Measurements from ENCODE around the gene STMN3. TPM values are rescaled to one million over a fixed set of nuclear protein-coding genes. Genes with fewer than 3 reads are reported as not detected.

Gene STMN3
- total RNA-seq, 1 donor from 2014 or later = 14.7 TPM

DNA sequence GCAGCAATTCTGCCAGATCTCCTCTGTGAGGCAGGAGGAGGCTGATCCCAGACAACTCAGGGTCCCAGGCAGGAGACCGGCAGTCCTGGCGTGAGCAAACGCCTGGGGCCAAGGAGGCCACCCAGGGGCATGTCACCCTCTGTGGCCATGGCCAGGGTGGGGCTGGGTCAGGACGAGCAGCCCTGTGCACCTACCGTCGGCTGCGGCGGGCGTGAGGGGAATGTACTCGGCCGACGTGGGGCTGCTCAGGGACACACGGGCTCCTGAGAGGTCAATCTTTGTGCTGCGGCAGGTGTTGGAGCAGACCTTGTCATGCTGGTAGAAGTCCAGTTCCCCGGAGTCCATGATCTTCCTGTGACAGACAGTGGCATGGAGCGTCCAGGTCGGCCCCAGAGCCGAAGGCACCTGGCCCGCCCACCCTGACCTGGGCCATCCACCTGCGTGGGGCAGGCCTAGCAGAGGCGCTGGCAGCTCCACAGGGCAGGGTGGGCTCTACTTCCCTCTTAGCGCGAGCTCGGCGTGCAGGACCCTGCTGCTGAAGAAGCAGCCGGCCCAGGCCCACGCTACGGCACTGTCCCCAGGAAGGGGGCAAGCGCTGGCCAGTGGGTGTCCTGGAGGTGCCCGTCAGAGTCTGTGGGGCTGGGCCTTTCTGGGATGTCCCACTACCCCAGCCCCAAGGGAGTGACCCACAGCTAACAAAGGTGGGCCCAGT is 57.7 kb downstream of the STMN3 start:
- no peaks in the 10 kb centered on the region for H3K4me1 ChIP-seq
- H3K27ac ChIP-seq = no peak overlapping the region
- intact Hi-C loops (cut with DNase I) = no loop called here
- peaks cover 0 to 60% of the 10 kb centered on the region in 2 donors for H3K36me3 ChIP-seq
- no peaks in the 10 kb centered on the region for H3K27me3 ChIP-seq
- DNase-seq (ENCODE audit: extremely low spot score in 2 of 2) = no peak
- TF ChIP-seq POLR2A (IDR thresholded peaks at IDR 0.05) (no peak), POLR2AphosphoS5 (IDR thresholded peaks at IDR 0.05; ENCODE audit: insufficient read depth in 1 of 2, low read depth in 1 of 2) (no peak)
- TF ChIP-seq, protein P1, sequence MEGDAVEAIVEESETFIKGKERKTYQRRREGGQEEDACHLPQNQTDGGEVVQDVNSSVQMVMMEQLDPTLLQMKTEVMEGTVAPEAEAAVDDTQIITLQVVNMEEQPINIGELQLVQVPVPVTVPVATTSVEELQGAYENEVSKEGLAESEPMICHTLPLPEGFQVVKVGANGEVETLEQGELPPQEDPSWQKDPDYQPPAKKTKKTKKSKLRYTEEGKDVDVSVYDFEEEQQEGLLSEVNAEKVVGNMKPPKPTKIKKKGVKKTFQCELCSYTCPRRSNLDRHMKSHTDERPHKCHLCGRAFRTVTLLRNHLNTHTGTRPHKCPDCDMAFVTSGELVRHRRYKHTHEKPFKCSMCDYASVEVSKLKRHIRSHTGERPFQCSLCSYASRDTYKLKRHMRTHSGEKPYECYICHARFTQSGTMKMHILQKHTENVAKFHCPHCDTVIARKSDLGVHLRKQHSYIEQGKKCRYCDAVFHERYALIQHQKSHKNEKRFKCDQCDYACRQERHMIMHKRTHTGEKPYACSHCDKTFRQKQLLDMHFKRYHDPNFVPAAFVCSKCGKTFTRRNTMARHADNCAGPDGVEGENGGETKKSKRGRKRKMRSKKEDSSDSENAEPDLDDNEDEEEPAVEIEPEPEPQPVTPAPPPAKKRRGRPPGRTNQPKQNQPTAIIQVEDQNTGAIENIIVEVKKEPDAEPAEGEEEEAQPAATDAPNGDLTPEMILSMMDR (IDR thresholded peaks at IDR 0.05) = no peak
- H3K9me3 ChIP-seq = no peaks in the 10 kb centered on the region
- H3K4me3 ChIP-seq = no peak overlapping the region

DNA sequence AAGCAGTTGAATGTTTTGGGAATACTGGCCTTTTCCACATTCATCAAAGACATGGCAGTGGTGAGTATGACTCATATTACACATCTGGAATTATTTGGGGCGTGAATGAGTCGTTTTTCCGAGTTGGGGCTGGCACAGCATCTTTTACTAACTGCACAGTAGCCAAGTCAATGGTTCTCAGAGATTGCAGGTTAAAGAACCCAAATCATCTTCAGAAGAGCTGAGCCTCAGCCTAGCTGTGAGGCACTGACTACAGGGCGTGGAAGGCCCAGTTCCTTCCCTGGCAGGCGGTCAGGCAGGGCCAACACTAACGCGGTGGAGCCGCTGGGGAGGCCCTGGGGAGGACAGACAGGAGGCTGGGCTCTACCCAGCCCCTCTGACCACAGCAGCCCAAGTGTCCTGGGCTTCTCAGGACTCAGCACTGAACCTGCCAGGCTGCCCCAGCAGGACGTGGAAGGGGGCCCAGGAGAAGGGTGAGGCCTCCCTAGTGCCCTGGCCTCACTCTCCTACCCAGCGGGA is 59.1 kb downstream of the STMN3 start:
- no peak for TF ChIP-seq POLR2A (IDR thresholded peaks at IDR 0.05)
- TF ChIP-seq POLR2AphosphoS5 (IDR thresholded peaks at IDR 0.05; ENCODE audit: insufficient read depth in 1 of 2, low read depth in 1 of 2) = no peak
- TF ChIP-seq, protein P1 (IDR thresholded peaks at IDR 0.05) = no peak
- Histone ChIP-seq H3K36me3 (peaks cover 0 to 68% of the 10 kb centered on the region in 2 donors), H3K27me3 (no peaks in the 10 kb centered on the region), H3K9me3 (no peaks in the 10 kb centered on the region), H3K27ac (no peak overlapping the region), H3K4me3 (no peak overlapping the region), H3K4me1 (no peaks in the 10 kb centered on the region)
- intact Hi-C loops (cut with DNase I) = no loop called here
- DNase-seq (ENCODE audit: extremely low spot score in 2 of 2) = no peak

- intact Hi-C loops (cut with DNase I) = no loop called here
- no peaks in the 10 kb centered on the region for H3K27me3 ChIP-seq
- no peak overlapping the region for H3K4me3 ChIP-seq
- no peaks in the 10 kb centered on the region for H3K4me1 ChIP-seq
- H3K9me3 ChIP-seq = no peaks in the 10 kb centered on the region
- TF ChIP-seq POLR2AphosphoS5 (IDR thresholded peaks at IDR 0.05; ENCODE audit: insufficient read depth in 1 of 2, low read depth in 1 of 2) (no peak), POLR2A (IDR thresholded peaks at IDR 0.05) (no peak)
- TF ChIP-seq, protein P1 (IDR thresholded peaks at IDR 0.05) = no peak
- no peak for DNase-seq (ENCODE audit: extremely low spot score in 2 of 2)
- H3K27ac ChIP-seq = no peak overlapping the region
- peaks cover 0 to 55% of the 10 kb centered on the region in 2 donors for H3K36me3 ChIP-seq
Measured at GRCh38 chr20:63592661-63593060, 60.6 kb downstream of the STMN3 start.

DNA sequence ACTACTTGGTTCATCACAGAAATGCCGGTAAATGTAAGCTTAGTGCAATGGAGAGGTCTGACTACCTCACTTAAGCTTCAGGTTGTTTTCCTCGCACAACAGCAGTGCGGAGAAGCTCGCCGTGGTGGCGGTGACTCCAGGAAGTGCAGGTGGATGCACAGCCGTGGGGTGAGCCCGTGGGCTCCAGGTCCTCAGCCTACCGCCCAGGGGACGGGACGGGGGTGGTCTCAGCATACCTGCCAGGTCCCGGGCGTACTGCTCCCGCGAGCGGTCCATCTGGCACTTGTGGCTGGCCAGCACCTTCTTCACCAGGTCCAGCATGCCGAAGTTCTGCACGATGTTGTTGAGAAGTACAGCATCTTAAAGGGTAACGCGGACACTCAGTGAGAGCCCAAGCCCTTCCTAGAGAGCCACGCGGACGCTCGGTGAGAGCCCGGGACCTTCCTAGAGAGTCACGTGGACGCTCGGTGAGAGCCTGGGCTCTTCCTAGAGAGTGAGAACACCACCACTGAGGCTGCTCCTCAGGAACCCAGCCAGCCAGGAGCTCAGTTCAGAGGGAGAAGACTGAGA is 61.4 kb downstream of the STMN3 start:
- Histone ChIP-seq H3K4me3 (no peak overlapping the region), H3K36me3 (peaks cover 0 to 50% of the 10 kb centered on the region in 2 donors), H3K27ac (no peak overlapping the region), H3K9me3 (no peaks in the 10 kb centered on the region), H3K27me3 (no peaks in the 10 kb centered on the region), H3K4me1 (no peaks in the 10 kb centered on the region)
- TF ChIP-seq, protein P1 (IDR thresholded peaks at IDR 0.05) = no peak
- TF ChIP-seq POLR2AphosphoS5 (IDR thresholded peaks at IDR 0.05; ENCODE audit: insufficient read depth in 1 of 2, low read depth in 1 of 2) (no peak), POLR2A (IDR thresholded peaks at IDR 0.05) (no peak)
- intact Hi-C loops (cut with DNase I) = no loop called here
- no peak for DNase-seq (ENCODE audit: extremely low spot score in 2 of 2)

DNA sequence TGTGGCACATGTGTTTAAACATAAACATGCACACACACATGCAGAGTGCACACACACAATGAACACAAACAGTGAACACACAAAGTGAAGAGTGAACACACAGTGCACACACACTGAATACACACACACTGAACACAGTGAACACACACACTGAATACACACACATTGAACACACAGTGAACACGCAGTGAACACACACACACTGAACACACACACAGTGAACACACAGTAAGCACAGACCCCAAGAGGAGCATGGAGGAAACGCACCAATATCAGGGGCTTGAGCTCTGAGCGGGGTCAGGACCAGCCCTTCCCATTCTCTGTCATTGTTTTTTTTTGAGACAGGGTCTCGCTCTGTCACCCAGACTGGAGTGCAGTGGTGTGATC is 62.1 kb downstream of the STMN3 start:
- TF ChIP-seq POLR2A (IDR thresholded peaks at IDR 0.05) = no peak
- no peak for TF ChIP-seq POLR2AphosphoS5 (IDR thresholded peaks at IDR 0.05; ENCODE audit: insufficient read depth in 1 of 2, low read depth in 1 of 2)
- TF ChIP-seq, protein P1 (IDR thresholded peaks at IDR 0.05) = no peak
- Histone ChIP-seq H3K4me1 (no peaks in the 10 kb centered on the region), H3K36me3 (peaks cover 0 to 46% of the 10 kb centered on the region in 2 donors)

More for the DNA sequence above, 62.1 kb downstream of the STMN3 start:
- Histone ChIP-seq H3K4me3 (no peak overlapping the region), H3K27ac (no peak overlapping the region), H3K27me3 (no peaks in the 10 kb centered on the region), H3K9me3 (no peaks in the 10 kb centered on the region)
- no peak for DNase-seq (ENCODE audit: extremely low spot score in 2 of 2)
- intact Hi-C loops (cut with DNase I) = no loop called here

All from vagina (tissue), 2 donors.